Endothelial cell of umbilical vein (primary cell): ENCODE data around the gene THTPA. TPM values are rescaled to one million over a fixed set of nuclear protein-coding genes. Genes with fewer than 3 reads are reported as not detected.

Experiments
- BruUV-seq: library from RNA; stranded (reverse); fragments of 400-500 nt; replicated peaks from 2 replicates; lab custom pipeline; 2021; lab: Mats Ljungman, UMichigan
- CTCF ChIA-PET: fragments of 300-600, 350-600 bp; sonication (Branson Sonifier 250); formaldehyde crosslinking; loops from one replicate; lab custom pipeline; 2021; ENCODE audit warnings: antibody characterized with exemption, inconsistent platforms; lab: Charles Lee
- POLR2A ChIA-PET: fragments of 300-600, 350-600 bp; sonication (Branson Sonifier 250); formaldehyde crosslinking; loops from one replicate; lab custom pipeline; 2021; ENCODE audit warnings: antibody characterized with exemption, inconsistent platforms; lab: Charles Lee
- DNase-seq: peaks from one replicate; pipeline ENCODE4 v3.0.0-alpha.2; 2011; ENCODE audit warnings: low read depth, low spot score
- FAIRE-seq: peaks from 2 replicates; lab custom pipeline; 2011; peaks lifted over from hg19 to GRCh38; lab: Jason Lieb, UNC
- H2AFZ ChIP-seq: 2 replicates; pipeline ENCODE4 v1.6.0; 2012; ENCODE audit warnings: low read depth, low read length, control low read depth, inconsistent platforms
- H3K27ac ChIP-seq: 2 replicates; pipeline ENCODE4 v1.5.1; 2011; ENCODE audit warnings: low read depth, mild to moderate bottlenecking, control low read depth, low read length, moderate library complexity; ENCODE audit not compliant: insufficient read depth
- H3K27me3 ChIP-seq, 2 experiments: 2 replicates each; pipeline versions ENCODE4 v1.6.0 to v1.6.1; 2011; ENCODE audit warnings: low read length in 2 of 2, mixed read lengths in 1 of 2; ENCODE audit not compliant: control insufficient read depth in 2 of 2, insufficient read depth in 2 of 2
- H3K36me3 ChIP-seq, 2 experiments: 2 replicates in 1 of 2; 3 replicates in 1 of 2; pipeline ENCODE4 v1.5.1; 2011; ENCODE audit warnings: low read length in 2 of 2, mild to moderate bottlenecking in 1 of 2, moderate library complexity in 1 of 2; ENCODE audit not compliant: control insufficient read depth in 2 of 2, insufficient read depth in 2 of 2; ENCODE audit errors: extremely low read depth in 1 of 2
- H3K4me1 ChIP-seq: 3 replicates; pipeline ENCODE4 v1.5.1; 2011; ENCODE audit warnings: mild to moderate bottlenecking, low read length; ENCODE audit not compliant: control insufficient read depth, insufficient read depth; ENCODE audit errors: extremely low read depth
- H3K4me2 ChIP-seq: 2 replicates; pipeline ENCODE4 v1.6.1; 2011; ENCODE audit warnings: low read length, control low read depth, mixed read lengths; ENCODE audit not compliant: insufficient read depth
- H3K4me3 ChIP-seq, 3 experiments: fragments of 200-600 bp in 1 of 3; sonication (generic), shearing (Covaris generic) in 1 of 3; replicated peaks in 1 of 3; 2 replicates each; pipeline ENCODE4 v1.5.1; 2011 to 2016; ENCODE audit warnings: control low read depth in 3 of 3, low read length in 3 of 3, mild to moderate bottlenecking in 2 of 3, inconsistent platforms in 1 of 3, low read depth in 1 of 3, moderate library complexity in 1 of 3; ENCODE audit not compliant: insufficient read depth in 1 of 3
- H3K79me2 ChIP-seq: 2 replicates; pipeline ENCODE4 v1.6.0; 2012; ENCODE audit warnings: low read length, inconsistent platforms; ENCODE audit not compliant: control insufficient read depth, insufficient read depth
- H3K9ac ChIP-seq: replicated peaks from 2 replicates; pipeline ENCODE3; 2011; ENCODE audit warnings: low read length, control low read depth; ENCODE audit not compliant: insufficient read depth; ENCODE audit errors: extremely low read depth
- H3K9me1 ChIP-seq: replicated peaks from 3 replicates; pipeline ENCODE4 v1.6.0; 2011; ENCODE audit warnings: mild to moderate bottlenecking, low read length; ENCODE audit not compliant: control insufficient read depth, insufficient read depth; ENCODE audit errors: extremely low read depth
- H3K9me3 ChIP-seq: replicated peaks from 2 replicates; pipeline ENCODE4 v1.5.1; 2012; ENCODE audit warnings: low read length, inconsistent platforms; ENCODE audit not compliant: control insufficient read depth, insufficient read depth
- H4K20me1 ChIP-seq: replicated peaks from 2 replicates; pipeline ENCODE3; 2011; ENCODE audit warnings: mild to moderate bottlenecking, low read length; ENCODE audit not compliant: control insufficient read depth, insufficient read depth; ENCODE audit errors: extremely low read depth
- CTCF ChIP-seq, 2 donors: IDR thresholded peaks; 1 replicate in 1 of 2; 2 replicates in 1 of 2; pipeline ENCODE4 v1.5.1; 2011; ENCODE audit warnings: low read length in 2 of 2, mild to moderate bottlenecking in 2 of 2, moderate library complexity in 2 of 2, control low read depth in 1 of 2, inconsistent platforms in 1 of 2, low read depth in 1 of 2; ENCODE audit not compliant: insufficient read depth in 1 of 2; ENCODE audit errors: extremely low read depth in 1 of 2
- EZH2 ChIP-seq: IDR thresholded peaks from 2 replicates; pipeline ENCODE4 v1.6.1; 2012; ENCODE audit warnings: borderline replicate concordance, low read depth, mild to moderate bottlenecking, moderate library complexity, low read length, inconsistent platforms; ENCODE audit not compliant: severe bottlenecking
- FOS ChIP-seq: IDR thresholded peaks from 2 replicates; pipeline ENCODE4 v1.6.1; 2011; ENCODE audit warnings: mild to moderate bottlenecking, low read length, moderate library complexity, borderline replicate concordance; ENCODE audit not compliant: insufficient read depth
- GATA2 ChIP-seq: IDR thresholded peaks from 2 replicates; pipeline ENCODE4 v1.7.0; 2011; ENCODE audit warnings: low read depth, mild to moderate bottlenecking, moderate library complexity, mixed read lengths, low read length; ENCODE audit not compliant: insufficient read length, insufficient read depth
- JUN ChIP-seq: IDR thresholded peaks from 2 replicates; pipeline ENCODE4 v1.6.1; 2011; ENCODE audit warnings: borderline replicate concordance, low read depth; ENCODE audit not compliant: insufficient read length, insufficient read depth
- MAX ChIP-seq: IDR thresholded peaks from 2 replicates; pipeline ENCODE4 v1.6.1; 2011; ENCODE audit not compliant: insufficient read depth, insufficient read length
- MYC ChIP-seq: IDR thresholded peaks from one replicate; pipeline ENCODE4 v1.6.1; 2011; ENCODE audit warnings: mild to moderate bottlenecking, low read depth, low read length
- POLR2A ChIP-seq: IDR thresholded peaks from 2 replicates; pipeline ENCODE4 v1.6.1; 2012; ENCODE audit warnings: low read depth, mild to moderate bottlenecking, control low read depth, low read length
- POLR2AphosphoS5 ChIP-seq: IDR thresholded peaks from 2 replicates; pipeline ENCODE4 v1.6.1; 2012; ENCODE audit warnings: low read depth, mild to moderate bottlenecking, control low read depth, low read length, moderate library complexity; ENCODE audit not compliant: insufficient read depth
- dilution Hi-C: fragments of 300-500 bp; cut with MboI; formaldehyde crosslinking; loops from one replicate; pipeline ENCODE4 v1.15.0; 2019; ENCODE audit warnings: low sequenced_read_pairs; ENCODE audit not compliant: extremely low pct_ligation_motif_present
- intact Hi-C: fragments of 100-400 bp; cut with micrococcal nuclease; formaldehyde crosslinking; loops from one replicate; pipeline ENCODE4 v1.10.0; 2022
- polyA plus RNA-seq, 4 experiments: library from polyadenylated mRNA; depleted of rRNA in 3 of 4; stranded (reverse) in 3 of 4; unstranded in 1 of 4; fragments of >200 nt; gene quantifications; 2 replicates each; pipeline versions ENCODE4 v1.2.1 to v1.2.3, GENCODE V29; 2011 to 2012; ENCODE audit warnings: missing spikeins in 1 of 4
- total RNA-seq: library from RNA; stranded (reverse); gene quantifications from 2 replicates; pipeline ENCODE4 v1.2.3, GENCODE V29; 2021

THTPA gene
- total and polyA plus RNA-seq, 2 donors (not counting 3 experiments of a cell fraction or from before 2014, with no cell fraction given), result 10.8 to 12.5 TPM

- Histone ChIP-seq H3K4me1 (no peaks in the 10 kb centered on the region), H3K4me2 (no peak overlapping the region), H3K27me3 (peaks cover 0 to under 1% of the 10 kb centered on the region in 2 experiments), H3K79me2 (no peaks in the 10 kb centered on the region), H3K9ac (no peak overlapping the region), H3K36me3 (no peaks in the 10 kb centered on the region), H3K9me1 (no peaks in the 10 kb centered on the region), H3K9me3 (no peaks in the 10 kb centered on the region), H4K20me1 (no peaks in the 10 kb centered on the region), H2AFZ (no peak overlapping the region), H3K27ac (no peak overlapping the region), H3K4me3 (no peak overlapping the region)
- DNase-seq, result no peak
- intact Hi-C loops (no loop called here), dilution Hi-C loops (no loop called here)
- no peak for FAIRE-seq
- BruUV-seq, result no TSS peak
- ChIA-PET POLR2A (no interaction called here), CTCF (interaction anchor here (2.8 to 3.5 kb wide), 3 partner anchors 13 to 64 kb away, joined by 10 to 17 read pairs (median 12); no protein-coding TSS in a partner anchor)
- TF ChIP-seq POLR2A, result no peak
- no peak for TF ChIP-seq POLR2AphosphoS5
- no peak for TF ChIP-seq EZH2
- no peak for TF ChIP-seq MYC
- TF ChIP-seq MAX, result no peak
- no peak for TF ChIP-seq CTCF (IDR thresholded peaks at IDR 0.05; ENCODE audit: extremely low read depth in 1 of 2, insufficient read depth in 1 of 2, low read depth in 1 of 2, low read length in 2 of 2)
- no peak for TF ChIP-seq GATA2
- no peak for TF ChIP-seq FOS
- TF ChIP-seq JUN, result no peak
These were observed 13.8 kb upstream of the THTPA start for GRCh38 chr14:23542261-23542660.
